ENCODE data around the gene NAA80. TPM values are rescaled to one million over a fixed set of nuclear protein-coding genes. Genes with fewer than 3 reads are reported as not detected.

The NAA80 gene
- total RNA-seq, 1 donor, result 11.2 TPM

- Histone ChIP-seq H3K27me3 (ENCODE audit: insufficient read depth, low read length) (no peaks in the 10 kb centered on the region), H3K9me3 (ENCODE audit: low read depth, low read length) (no peaks in the 10 kb centered on the region), H3K4me1 (ENCODE audit: insufficient read depth, low read length) (peaks cover 42% of the 10 kb centered on the region), H3K4me3 (ENCODE audit: low read length) (no peak overlapping the region)
Measured at GRCh38 chr3:50258029-50258680, 41.0 kb downstream of the NAA80 start.

GRCh38 chr3:50256978-50257890 is 42.0 kb downstream of the NAA80 start:
- peaks cover 52% of the 10 kb centered on the region for H3K4me1 ChIP-seq (ENCODE audit: insufficient read depth, low read length)
- no peaks in the 10 kb centered on the region for H3K27me3 ChIP-seq (ENCODE audit: insufficient read depth, low read length)
- no peak overlapping the region for H3K4me3 ChIP-seq (ENCODE audit: low read length)
- H3K9me3 ChIP-seq (ENCODE audit: low read depth, low read length), result no peaks in the 10 kb centered on the region

DNA sequence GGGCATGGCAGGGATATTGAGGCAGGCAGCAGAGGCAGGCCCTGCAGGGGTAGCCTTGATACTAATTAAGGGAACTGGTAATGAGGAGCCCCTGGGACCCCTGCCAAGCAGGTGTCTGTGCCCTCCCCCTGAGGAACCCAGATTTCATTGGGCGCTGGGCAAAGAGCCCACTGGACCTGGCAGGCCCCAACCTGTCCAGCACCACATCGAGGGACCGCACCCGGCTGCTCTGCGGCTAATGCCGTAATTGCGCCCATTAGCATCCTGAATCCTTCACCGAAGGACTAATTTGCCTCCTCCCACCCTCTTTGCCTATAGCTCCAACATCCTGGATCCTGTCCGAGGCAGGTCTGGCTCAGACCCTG is 44.0 kb downstream of the NAA80 start:
- no peaks in the 10 kb centered on the region for H3K27me3 ChIP-seq (ENCODE audit: insufficient read depth, low read length)
- H3K4me1 ChIP-seq (ENCODE audit: insufficient read depth, low read length), result peaks cover 63% of the 10 kb centered on the region
- H3K4me3 ChIP-seq (ENCODE audit: low read length), result no peak overlapping the region
- no peaks in the 10 kb centered on the region for H3K9me3 ChIP-seq (ENCODE audit: low read depth, low read length)

DNA sequence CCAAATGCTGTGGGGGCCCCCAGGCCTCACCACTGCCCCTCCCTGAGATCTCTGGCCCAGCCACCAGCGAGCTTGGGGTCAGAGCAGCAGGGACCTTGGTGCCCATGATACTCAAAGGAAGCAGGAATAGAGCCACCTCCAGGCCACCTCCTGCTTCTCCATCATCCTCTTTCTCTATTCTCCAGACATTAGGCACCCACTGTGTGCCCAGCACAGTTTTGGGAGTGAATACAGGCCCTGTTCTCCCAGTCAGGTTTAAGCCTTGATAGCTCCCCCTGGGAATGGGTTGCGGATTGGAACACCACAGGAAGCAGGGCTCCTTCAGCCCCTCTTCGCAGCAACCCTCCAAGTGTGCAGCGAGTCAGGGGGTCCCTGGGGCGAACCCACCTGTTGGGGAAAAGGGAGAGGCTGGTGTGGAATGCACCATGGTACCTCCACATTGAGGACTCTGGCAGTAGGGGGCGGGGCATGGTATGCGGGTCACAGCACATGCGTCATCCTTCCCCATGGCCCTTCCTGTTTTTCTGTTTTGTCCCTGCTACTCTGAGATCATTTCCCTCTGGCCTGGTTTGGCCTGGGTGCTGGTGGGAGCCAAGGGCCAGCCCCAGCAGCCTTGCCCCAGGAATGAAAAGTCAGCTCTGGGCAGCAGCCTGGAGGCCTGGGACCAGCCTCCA is 44.5 kb downstream of the NAA80 start:
- H3K9me3 ChIP-seq (ENCODE audit: low read depth, low read length), result no peaks in the 10 kb centered on the region
- H3K27me3 ChIP-seq (ENCODE audit: insufficient read depth, low read length), result no peaks in the 10 kb centered on the region
- H3K4me3 ChIP-seq (ENCODE audit: low read length), result no peak overlapping the region
- H3K4me1 ChIP-seq (ENCODE audit: insufficient read depth, low read length), result peaks cover 65% of the 10 kb centered on the region

GRCh38 chr3:50251220-50251619 is 48.0 kb downstream of the NAA80 start:
- Histone ChIP-seq H3K4me3 (ENCODE audit: low read length) (no peak overlapping the region), H3K9me3 (ENCODE audit: low read depth, low read length) (no peaks in the 10 kb centered on the region), H3K27me3 (ENCODE audit: insufficient read depth, low read length) (no peaks in the 10 kb centered on the region), H3K4me1 (ENCODE audit: insufficient read depth, low read length) (peaks cover 91% of the 10 kb centered on the region)

DNA sequence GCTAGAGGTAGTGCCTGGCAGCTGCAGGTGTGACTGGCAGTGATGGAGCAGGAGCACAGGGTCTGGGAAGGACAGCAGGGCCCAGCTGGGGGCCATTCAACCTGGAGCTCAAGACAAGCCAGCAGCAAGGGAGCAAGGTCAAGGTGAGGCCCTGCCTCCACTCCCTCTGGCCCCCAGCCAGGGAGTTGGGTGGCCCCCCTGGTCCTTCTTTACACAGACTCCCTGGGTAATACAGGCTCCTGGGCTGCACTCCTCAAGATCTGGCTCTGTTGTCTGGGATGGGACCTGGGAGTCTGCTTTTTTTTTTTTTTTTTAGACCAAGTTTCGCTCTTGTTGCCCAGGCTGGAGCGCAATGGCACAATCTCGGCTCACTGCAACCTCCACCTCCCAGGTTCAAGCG is 48.7 kb downstream of the NAA80 start:
- Histone ChIP-seq H3K27me3 (ENCODE audit: insufficient read depth, low read length) (no peaks in the 10 kb centered on the region), H3K4me3 (ENCODE audit: low read length) (no peak overlapping the region), H3K9me3 (ENCODE audit: low read depth, low read length) (no peaks in the 10 kb centered on the region), H3K4me1 (ENCODE audit: insufficient read depth, low read length) (peaks cover 98% of the 10 kb centered on the region)

DNA sequence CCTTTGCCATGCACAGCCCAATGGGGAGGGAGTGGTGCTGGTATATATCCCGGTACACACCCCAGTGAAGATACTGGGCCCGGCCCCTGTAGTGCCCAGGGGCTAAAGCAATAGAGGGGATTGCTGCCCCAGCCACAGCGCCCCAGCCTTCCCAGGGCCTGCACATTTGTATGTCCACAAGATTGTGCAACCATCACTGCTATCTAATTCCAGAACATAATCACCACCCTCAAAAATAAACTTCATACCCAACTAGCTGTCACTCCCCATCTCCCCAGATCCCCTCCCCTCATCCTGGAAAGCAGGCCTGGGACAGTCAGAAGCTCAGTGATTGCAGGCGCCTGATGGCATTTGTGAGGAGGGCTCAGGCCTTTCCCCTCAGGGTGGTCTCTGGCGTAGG is 49.7 kb downstream of the NAA80 start:
- no peaks in the 10 kb centered on the region for H3K9me3 ChIP-seq (ENCODE audit: low read depth, low read length)
- H3K4me1 ChIP-seq (ENCODE audit: insufficient read depth, low read length), result peaks cover 98% of the 10 kb centered on the region
- H3K4me3 ChIP-seq (ENCODE audit: low read length), result no peak overlapping the region
- no peaks in the 10 kb centered on the region for H3K27me3 ChIP-seq (ENCODE audit: insufficient read depth, low read length)

DNA sequence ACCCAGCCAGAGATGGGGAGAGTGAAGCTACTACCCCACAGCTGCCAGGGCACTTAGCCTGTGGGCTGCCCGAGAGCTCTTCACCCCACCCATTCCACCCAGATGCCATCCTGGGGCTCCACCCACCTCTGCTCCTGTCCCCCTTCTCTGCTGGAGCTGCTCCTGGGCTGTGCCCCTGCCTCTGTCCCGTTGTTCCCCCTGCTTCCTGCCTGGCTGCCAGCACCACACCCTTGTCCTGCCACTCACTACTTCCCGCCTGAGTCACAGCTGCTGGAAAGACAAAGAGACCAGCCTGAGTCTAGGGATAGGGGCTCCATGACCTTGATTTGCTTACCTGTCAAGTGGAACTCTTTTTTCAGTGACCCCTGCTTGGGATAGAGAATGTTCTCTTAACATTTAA is 50.8 kb downstream of the NAA80 start:
- no peak overlapping the region for H3K4me3 ChIP-seq (ENCODE audit: low read length)
- no peaks in the 10 kb centered on the region for H3K27me3 ChIP-seq (ENCODE audit: insufficient read depth, low read length)
- H3K4me1 ChIP-seq (ENCODE audit: insufficient read depth, low read length), result peaks cover 98% of the 10 kb centered on the region
- no peaks in the 10 kb centered on the region for H3K9me3 ChIP-seq (ENCODE audit: low read depth, low read length)

GRCh38 chr3:50246517-50246954 is 52.7 kb downstream of the NAA80 start:
- Histone ChIP-seq H3K4me1 (ENCODE audit: insufficient read depth, low read length) (peaks cover 98% of the 10 kb centered on the region), H3K9me3 (ENCODE audit: low read depth, low read length) (no peaks in the 10 kb centered on the region), H3K4me3 (ENCODE audit: low read length) (peak overlapping the region; percentile 23), H3K27me3 (ENCODE audit: insufficient read depth, low read length) (no peaks in the 10 kb centered on the region)

Other genes starting within 250 kb of the NAA80 start
- gene RBM5, start 210.5 kb downstream of the NAA80 start, total RNA-seq, result 375 TPM
- gene SEMA3F, start 144.1 kb downstream of the NAA80 start, total RNA-seq, result 0.42 TPM
- gene GNAT1, start 107.8 kb downstream of the NAA80 start, total RNA-seq, result not detected
- not detected for gene SLC38A3, start 94.1 kb downstream of the NAA80 start, total RNA-seq
- 243 TPM for gene GNAI2, start 63.2 kb downstream of the NAA80 start, total RNA-seq
- gene SEMA3B, start 30.3 kb downstream of the NAA80 start, total RNA-seq, result 0.42 TPM
- gene LSMEM2, start 20.3 kb downstream of the NAA80 start, total RNA-seq, result not detected
- gene IFRD2, start 7.0 kb downstream of the NAA80 start, total RNA-seq, result 19.0 TPM
- 2.0 TPM for gene HYAL3, start within 50 bp of the NAA80 start, total RNA-seq
- gene HYAL1, start 4.2 kb upstream of the NAA80 start, total RNA-seq, result not detected
- 4.2 TPM for gene HYAL2, start 23.3 kb upstream of the NAA80 start, total RNA-seq
- 15.3 TPM for gene TUSC2, start 28.8 kb upstream of the NAA80 start, total RNA-seq
- gene RASSF1, start 41.4 kb upstream of the NAA80 start, total RNA-seq, result 44.8 TPM
- 0.10 TPM for gene ZMYND10, start 46.3 kb upstream of the NAA80 start, total RNA-seq
- gene NPRL2, start 51.4 kb upstream of the NAA80 start, total RNA-seq, result 11.1 TPM
- gene CYB561D2, start 51.5 kb upstream of the NAA80 start, total RNA-seq, result 10.8 TPM
- 20.3 TPM for gene TMEM115, start 60.1 kb upstream of the NAA80 start, total RNA-seq
- gene CACNA2D2, start 204.2 kb upstream of the NAA80 start, total RNA-seq, result 1.5 TPM

Data from mononuclear cell (primary cell).